GM18870 (cell line): ENCODE data around the gene UBTD2.
"Not testable (repeated sequence)": the region's sequence is repeated elsewhere in the genome, so short reads cannot be mapped to it uniquely, and the experiment has no call there.

Experiments
- ATAC-seq: cut with Tn5 transposase; IDR thresholded peaks from one replicate; pipeline ENCODE4 v1.9.1; 2021; ENCODE audit warnings: moderate library complexity; ENCODE audit not compliant: unreplicated experiment

Gene UBTD2

DNA sequence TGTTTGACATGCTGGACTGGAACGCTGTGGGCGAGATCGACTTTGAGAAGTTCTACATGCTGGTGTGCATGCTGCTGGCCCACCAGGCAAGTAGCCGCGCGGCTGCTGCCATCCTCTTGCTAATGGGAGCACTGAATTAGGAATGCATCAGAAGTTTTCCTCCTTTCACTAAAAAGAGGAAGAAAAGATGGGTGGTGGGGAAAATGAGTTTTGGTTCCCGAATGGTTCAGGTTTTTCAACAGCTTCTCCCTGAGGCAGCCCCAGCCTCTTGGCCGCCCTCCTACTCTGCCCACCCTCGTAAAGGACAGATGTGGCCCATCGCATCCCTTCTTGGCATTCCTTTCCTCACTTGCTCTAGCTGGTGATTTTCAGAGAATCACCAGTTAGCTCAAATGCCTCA, 84.1 kb downstream of the UBTD2 start:
- ATAC-seq, result no peak

DNA sequence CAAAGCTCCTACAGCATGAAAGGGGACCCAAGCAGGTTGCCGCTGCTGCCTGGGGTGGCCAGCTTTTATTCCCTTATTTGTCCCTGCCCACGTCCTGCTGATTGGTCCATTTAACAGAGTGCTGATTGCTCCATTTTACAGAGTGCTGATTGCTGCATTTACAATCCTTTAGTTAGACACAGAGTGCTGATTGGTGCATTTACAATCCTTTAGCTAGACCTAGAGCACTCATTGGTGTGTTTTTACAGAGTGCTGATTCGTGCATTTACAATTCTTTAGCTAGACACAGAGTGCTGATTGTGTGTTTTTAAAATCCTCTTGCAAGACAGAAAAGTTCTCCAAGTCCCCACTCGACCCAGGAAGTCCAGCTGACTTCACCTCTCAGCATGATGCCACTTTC, 85.8 kb downstream of the UBTD2 start:
- not testable (repeated sequence) for ATAC-seq

DNA sequence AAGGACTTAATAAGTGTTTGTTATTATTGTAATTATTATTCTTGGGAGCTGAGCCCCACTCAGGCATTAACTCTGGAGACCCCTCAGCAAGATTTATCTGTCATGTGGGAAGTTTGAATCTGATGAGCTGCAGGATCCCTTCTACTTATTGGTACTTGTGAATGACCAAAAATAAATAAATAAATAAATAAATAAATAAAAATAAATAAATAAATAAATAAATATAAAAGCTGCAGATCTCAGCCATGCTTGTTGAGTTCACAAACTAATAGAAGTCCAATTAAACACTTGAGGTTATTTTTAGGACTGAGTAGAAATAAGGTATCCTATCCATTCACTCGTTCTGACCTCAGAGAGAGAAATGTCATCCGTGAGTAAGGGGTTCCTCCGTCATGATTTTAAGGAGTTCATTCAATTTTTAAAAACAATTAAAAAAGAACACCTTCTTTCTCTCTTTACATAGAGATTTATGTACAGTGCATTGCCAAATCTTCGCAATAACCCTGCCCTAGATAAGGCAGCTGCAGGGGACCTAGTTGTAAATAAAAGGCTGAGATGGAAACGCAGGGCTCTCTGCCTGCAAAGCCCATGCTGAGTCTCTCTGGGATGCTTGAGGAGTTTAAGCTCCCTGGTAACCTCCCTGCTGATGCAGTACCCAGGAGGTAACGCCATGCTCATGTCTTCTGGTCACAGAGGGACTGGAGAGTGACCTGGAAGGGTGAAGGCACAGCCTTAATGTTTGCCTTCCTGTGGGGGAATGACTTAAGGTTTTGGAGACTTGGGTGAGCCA, 88.4 kb downstream of the UBTD2 start:
- ATAC-seq, result no peak

DNA sequence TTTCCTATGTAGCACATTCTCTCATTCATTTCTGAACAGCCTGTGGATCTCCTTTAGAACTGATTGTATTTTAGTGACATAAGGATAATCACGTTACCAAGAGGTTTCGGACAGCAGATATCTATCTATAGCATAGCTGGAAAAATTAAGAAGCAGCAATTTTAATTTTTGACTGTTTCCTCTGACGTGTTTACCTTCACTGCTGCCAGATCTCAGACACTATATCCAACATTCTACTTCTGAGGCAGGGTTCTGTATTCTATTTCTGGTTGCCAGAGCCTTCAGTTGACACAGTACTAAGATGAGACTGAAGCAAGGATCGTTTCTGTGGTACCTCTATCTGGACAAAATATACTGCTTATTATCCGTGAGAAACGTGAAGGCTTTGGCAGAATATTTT, 89.7 kb downstream of the UBTD2 start, which contains the start of gene EFCAB9:
TSS of gene EFCAB9 (plus strand) at position 301 of the 400 bp plus-strand sequence. CDS start at position 302, 1 bp downstream.
- ATAC-seq, result no peak

DNA sequence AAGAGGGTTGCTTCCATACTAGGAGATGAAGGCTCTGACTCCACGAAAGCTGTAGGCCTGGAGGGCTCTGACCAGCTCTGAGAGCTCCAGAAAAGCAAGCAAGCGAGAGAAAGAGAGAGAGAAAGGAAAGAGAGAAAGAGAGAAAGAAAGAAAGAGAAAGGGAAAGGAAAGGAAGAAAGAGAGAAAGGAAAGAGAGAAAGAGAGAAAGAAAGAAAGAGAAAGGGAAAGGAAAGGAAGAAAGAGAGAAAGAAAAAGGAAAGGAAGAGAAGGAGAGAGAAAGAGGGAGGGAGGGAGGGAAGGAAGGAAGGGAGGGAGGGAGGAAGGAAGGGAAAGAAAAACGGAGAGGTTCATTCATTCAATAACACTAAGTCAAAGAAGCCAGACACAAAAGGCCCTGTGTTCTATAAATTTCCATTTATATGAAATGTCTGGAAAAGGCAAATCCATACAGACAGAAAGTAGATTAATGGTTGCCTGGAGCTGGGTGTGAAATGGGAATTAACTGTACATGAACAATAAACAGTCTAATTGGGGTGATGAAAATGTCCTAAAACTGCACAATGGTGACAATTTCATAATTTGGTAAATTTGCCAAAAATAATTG, 93.8 kb downstream of the UBTD2 start:
- ATAC-seq, result no peak

DNA sequence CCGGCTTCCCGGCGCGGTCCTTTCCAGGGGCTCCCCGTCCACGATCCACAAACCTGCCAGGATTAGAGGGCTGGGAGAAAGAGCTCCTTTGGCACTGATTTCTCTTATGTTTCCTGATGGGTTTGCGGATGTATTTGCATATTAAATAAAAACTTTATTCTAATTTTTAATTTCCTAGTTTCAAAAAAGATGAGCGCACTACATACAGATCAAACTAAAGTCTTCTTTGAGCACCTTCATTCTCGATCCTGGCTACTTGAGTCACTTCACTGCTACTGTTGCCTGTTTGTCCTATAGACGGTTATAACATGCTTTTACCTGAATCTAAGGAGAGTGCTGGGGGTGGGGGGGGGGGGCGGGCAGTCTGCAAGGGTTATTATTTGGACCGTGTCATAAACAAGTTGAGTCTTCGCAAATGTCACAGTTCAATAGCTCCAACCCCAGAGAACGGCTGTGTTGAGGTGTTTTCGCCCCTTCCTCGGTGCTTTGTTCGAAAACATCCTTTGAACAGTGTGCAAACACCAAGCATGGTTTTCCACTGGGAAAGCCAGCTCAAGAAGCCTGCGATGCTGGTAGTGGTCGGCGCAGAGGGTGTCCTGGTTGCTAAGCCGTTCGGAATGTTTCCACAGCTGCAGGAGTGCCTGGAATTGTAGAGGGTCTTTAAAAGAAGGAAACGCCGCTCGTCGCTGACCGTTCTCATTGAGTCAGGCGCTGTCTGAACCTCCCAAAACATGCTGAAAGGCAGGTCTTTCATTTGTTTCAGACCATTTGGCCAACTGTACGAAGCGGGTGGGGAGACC, 94.5 kb downstream of the UBTD2 start:
- no peak for ATAC-seq

- peak; percentile 53 for ATAC-seq
Observed at GRCh38 chr5:172188033-172188892, 95.3 kb downstream of the UBTD2 start, which contains the start of gene STK10. TSS of gene STK10 (minus strand) at chr5:172188224. CDS start at chr5:172188042, 182 bp downstream.

DNA sequence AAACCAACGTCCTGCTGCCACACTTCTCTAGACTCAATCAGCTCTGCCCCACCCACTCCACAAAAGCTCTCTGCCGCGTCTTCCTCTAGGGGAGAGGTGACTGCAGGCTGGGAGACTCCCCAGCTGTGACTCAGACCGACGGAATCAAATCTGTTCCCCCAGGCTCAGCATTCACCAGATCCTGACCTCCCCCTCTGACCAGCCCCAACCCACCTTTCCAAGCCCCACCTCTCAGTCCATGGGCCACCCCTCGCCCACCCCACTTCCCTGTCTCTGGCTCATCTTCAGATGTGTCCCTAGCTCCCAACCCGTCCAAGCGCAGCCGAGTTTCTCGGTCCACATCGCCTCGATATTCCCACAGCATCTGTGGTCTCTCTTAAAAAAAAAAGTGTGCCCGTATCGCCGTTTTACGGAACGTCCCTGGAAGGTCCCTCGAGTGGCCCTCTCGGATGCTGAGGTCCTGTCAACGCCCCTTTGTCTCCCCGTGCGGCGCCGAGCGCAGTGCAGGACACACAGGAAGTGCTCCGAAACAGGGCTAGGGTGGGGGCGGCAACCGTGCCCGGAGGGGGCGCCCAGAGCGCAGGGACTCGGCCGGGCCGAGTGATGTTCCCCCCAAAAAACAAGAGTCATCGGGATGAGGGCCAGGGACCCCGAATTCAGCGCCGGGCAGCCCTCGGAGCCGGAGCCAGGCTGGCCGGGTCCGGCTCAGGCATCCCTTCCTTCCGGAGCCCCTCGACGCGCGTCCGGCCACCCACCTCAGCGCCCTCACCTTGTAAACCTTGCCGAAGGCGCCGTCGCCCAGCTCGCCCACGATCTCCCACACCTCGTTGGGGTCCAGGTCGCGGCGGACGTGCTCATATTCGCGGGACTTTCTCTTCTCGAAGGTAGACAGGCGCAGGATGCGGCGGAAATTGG, 96.2 kb downstream of the UBTD2 start:
- ATAC-seq, result peak; percentile 23

GRCh38 chr5:172186114-172186695, 97.4 kb downstream of the UBTD2 start:
- no peak for ATAC-seq

DNA sequence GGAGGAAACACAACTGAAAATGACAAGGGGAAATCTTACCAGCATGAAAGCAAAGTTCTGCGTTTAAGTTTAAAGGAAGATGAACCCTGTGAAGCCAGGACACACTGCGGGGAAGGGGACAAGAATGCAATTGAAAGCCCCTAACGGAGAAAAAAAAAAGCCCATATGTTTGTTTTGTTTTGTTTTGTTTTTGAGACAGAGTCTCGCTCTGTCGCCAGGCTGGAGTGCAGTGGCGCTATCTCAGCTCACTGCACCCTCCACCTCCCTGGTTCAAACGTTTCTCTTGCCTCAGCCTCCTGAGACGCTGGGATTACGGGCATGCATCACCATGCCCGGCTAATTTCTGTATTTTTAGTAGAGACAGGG, 98.5 kb downstream of the UBTD2 start:
- no peak for ATAC-seq

DNA sequence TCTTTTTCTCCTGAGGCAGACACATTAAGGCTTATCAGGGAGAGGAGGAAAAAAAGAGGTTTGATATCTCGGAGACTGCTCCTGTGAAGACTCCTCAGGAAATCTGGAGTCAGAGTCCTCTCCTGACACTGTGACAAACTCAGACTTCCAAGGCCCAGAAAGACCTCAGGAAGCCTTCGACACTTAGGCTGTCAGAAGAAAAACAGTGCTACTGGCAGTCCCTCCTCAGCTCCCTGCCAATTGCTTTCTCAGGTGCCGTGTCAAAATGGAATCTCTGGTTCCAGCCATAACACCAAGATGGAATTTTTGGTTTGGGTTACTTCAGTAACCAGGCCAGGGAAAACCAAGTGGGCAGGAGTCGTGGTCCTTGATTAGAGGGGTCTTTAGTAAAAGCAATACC, 99.7 kb downstream of the UBTD2 start:
- ATAC-seq, result no peak

DNA sequence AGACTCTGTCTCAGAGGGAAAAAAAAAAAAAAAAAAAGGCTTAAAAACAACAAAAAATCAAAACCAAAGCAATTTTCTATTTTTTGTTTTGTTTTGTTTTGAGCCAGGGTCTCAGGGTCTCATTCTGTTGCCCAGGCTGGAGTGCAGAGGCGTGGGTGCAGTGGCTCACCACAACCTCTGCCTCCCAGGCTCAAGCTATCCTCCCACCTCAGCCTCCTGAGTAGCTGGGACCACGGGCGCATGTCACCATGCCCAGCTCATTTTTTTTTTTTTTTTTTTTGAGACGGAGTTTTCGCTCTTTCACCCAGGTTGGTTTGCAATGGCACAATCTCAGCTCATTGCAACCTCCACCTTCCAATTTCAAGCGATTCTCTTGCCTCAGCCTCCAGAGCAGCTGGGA, 101.3 kb downstream of the UBTD2 start:
- ATAC-seq, result no peak

DNA sequence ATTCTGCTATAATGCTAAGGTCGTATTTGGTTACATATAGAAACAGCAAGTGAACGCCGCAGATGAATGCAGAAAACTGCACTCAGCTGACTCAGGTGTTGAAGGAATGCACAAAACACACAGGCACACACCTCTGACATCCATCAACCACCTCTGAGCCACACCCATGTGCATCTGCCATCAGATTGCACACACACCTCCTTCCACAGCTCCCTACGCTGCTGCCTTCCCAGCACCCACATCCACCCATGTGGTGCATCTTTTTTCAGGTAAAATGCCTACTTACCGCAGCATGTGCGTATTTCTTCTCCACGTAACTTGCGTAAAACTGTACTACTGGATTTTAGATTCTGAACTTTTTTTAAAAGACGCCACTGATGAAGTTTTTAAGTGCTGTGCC, 102.6 kb downstream of the UBTD2 start:
- ATAC-seq, result no peak

DNA sequence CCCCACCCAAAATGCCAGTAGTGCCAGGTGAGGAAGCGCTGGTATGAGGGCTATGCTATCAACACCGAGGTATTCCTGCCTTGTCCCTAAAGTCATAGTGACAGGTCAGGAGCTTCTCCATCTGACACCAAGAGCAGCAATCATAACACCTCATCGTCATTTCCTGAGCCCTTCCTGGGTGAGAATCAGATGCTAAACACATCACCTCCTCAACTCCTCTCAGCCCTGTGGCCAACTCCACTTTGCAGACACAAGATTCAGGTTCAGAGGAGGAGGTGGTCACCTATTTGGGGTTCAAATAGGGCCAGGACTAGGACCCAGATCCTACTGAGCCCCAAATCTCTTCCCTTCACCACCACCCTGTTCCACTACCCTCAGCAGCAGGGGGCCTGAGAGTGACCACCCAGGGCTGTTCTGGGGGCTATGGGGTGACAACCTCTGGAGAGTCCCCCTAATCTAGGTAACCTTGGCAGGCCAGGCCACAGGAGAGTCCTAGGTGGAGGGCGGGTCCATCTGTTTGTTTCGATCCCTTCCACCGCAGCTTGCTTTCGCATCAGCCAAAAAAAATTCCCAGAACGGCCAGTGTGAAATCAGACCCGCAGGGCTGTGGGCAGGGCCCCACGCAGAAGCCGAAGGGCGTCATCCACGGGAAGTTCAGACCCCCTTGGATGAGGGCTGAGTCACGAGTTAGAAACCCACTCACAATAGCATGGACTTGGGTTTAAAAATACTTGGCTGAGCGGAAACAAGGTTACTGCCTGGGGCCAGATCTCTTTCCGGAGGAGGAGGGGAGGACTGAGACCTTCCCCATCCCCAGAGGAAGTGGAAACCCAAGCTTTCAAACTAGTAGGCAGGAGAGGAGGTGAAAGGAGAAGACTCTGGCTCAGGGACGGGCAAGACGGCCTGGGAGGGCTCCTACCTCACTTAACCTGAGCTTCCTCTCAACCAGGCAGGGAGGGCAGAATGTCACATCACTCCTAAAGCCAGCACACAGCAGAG, 104.3 kb downstream of the UBTD2 start:
- ATAC-seq, result peak; percentile 36

DNA sequence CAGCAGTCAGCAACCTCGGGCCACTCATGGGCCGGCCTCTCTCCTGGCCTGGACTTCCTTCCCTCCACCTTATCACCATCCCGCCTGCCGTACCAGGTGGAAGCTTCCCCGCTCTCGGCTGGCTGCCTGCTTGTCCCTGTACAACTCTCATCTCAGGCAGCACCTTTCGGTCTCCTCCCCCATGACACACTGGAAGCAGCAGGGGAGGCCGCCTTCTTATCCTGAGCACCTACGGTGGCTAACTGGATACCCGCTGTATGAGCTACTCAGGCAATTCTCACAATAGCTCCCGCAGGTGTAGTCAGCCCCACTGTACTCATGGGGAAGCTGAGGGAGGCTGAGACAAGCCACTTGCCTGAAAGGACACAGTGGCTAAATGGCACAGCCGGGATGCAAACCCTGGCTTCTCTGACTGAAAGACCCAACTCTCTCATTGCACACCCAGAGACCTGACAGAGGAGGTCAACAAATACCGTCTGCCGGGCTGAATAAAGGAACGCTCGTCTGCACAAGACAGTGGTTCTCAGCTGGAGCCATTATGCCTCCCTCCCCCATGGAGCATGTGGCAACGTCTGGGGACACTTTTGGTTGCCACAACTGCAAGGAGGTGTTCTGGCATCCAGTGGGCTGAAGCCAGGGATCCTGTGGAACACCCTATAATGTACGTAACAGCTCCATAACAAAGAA, 105.1 kb downstream of the UBTD2 start:
- no peak for ATAC-seq

GRCh38 chr5:172177176-172177575, 106.4 kb downstream of the UBTD2 start:
- no peak for ATAC-seq

DNA sequence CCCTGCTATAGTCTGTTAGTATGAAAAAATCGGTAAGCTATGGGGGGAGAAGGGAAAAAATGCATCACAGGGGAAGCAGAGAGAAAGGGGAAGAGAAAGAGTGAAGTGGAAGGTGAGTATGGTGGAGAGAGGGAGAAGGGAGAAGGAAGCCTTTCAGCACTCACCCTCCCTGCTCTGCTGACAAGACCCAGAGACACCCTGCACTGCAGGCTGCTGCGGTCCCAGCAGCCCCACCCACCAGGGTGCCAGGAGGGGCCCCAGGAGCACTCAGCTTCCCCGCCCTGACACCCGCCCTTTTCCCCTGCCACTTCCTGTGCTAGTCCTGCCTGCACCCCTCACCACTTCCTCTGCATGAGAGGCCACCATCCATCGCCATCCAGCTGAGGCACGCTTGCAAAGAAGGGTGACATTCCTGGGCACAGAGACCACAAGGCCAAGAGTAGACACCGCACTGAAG, 108.3 kb downstream of the UBTD2 start:
- peak; percentile 33 for ATAC-seq
